HuH-7.5 (cell line): Measurements from ENCODE around the gene LGALS1.
"Not testable (repeated sequence)": the region's sequence is repeated elsewhere in the genome, so short reads cannot be mapped to it uniquely, and the experiment has no call there.

Experiments used
- DNase-seq: peaks from one replicate; pipeline ENCODE4 v3.0.0; 2011; ENCODE audit warnings: low spot score

Gene LGALS1

GRCh38 chr22:37639070-37639760, 36.2 kb upstream of the LGALS1 start, which contains the start of gene SH3BP1:
TSS of gene SH3BP1 (plus strand) at chr22:37639669. CDS start at chr22:37639788, 119 bp downstream.
- DNase-seq, result peak; percentile 64

- DNase-seq, result peak; percentile 63
These were observed 35.5 kb upstream of the LGALS1 start for GRCh38 chr22:37639771-37640590.

GRCh38 chr22:37640591-37641560, 34.6 kb upstream of the LGALS1 start:
- no peak for DNase-seq

- DNase-seq, result no peak
These were observed 33.9 kb upstream of the LGALS1 start for GRCh38 chr22:37641561-37641949.

GRCh38 chr22:37643225-37643847, 32.1 kb upstream of the LGALS1 start:
- peak; percentile 94 for DNase-seq

- no peak for DNase-seq
These were observed 28.1 kb upstream of the LGALS1 start for GRCh38 chr22:37647317-37647716.

GRCh38 chr22:37647928-37648327, 27.5 kb upstream of the LGALS1 start:
- DNase-seq, result no peak

GRCh38 chr22:37650463-37651136, 24.8 kb upstream of the LGALS1 start:
- no peak for DNase-seq

- DNase-seq, result no peak
These were observed 20.7 kb upstream of the LGALS1 start for GRCh38 chr22:37654563-37655251.

- no peak for DNase-seq
These were observed 20.2 kb upstream of the LGALS1 start for GRCh38 chr22:37655252-37655563.

GRCh38 chr22:37656583-37656982, 18.9 kb upstream of the LGALS1 start:
- not testable (repeated sequence) for DNase-seq

GRCh38 chr22:37657590-37658132, 17.8 kb upstream of the LGALS1 start:
- peak; percentile 64 for DNase-seq

GRCh38 chr22:37658133-37659065, 17.0 kb upstream of the LGALS1 start, which contains the start of gene PDXP:
TSS of gene PDXP (plus strand) at chr22:37658723. CDS start at chr22:37658783, 60 bp downstream.
- peak; percentile 100 for DNase-seq

- DNase-seq, result peak; percentile 75
These were observed 16.2 kb upstream of the LGALS1 start for GRCh38 chr22:37659066-37659896.

- DNase-seq, result no peak
These were observed 15.3 kb upstream of the LGALS1 start for GRCh38 chr22:37659897-37660708.

- DNase-seq, result no peak
These were observed 14.8 kb upstream of the LGALS1 start for GRCh38 chr22:37660709-37661045.

- DNase-seq, result peak; percentile 51
These were observed 14.1 kb upstream of the LGALS1 start for GRCh38 chr22:37661160-37661924.
